ENCODE results near the gene DTHD1.
A peak's percentile ranks its signal among the peaks of the same experiment; 100 is the strongest.

Gene DTHD1

DNA sequence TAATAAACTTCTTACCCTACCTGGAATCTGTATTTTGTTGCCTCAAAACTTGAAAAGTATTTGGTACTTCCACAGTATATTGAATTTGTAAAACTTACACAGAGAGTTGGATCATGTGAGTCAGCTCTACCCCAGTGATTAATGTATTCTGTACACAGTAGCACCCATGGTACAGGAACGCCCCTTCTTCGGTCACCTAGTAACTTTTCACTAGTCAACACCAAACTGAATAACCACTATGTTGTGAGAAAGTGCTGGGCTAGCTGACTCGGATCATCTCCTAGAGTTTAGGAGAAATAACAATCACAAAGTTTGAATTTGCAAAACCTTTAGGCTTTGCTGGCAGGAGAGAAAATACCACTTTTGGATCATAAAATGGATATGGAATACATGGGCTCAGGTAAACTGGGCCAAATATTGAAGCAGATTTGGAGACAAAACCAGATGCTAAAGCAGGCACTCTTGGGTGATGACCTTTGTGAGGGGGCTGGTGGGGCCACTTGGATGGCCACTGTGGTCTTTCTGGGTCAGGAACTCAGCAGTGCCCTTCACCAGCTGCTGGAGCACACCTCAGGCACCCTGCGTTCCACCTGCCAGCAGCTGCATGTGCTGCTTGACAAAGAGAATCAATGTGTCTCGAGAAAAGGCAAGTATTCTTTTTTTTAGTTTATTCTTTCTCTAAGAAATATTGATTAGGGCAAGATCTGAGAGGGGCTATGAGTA is at the start of gene DTHD1:
TSS of gene DTHD1 (plus strand) at position 233 of the 723 bp plus-strand sequence. CDS start at position 376, 143 bp downstream.
- DNase-seq (ENCODE audit: low spot score), result peak; percentile 7

DNA sequence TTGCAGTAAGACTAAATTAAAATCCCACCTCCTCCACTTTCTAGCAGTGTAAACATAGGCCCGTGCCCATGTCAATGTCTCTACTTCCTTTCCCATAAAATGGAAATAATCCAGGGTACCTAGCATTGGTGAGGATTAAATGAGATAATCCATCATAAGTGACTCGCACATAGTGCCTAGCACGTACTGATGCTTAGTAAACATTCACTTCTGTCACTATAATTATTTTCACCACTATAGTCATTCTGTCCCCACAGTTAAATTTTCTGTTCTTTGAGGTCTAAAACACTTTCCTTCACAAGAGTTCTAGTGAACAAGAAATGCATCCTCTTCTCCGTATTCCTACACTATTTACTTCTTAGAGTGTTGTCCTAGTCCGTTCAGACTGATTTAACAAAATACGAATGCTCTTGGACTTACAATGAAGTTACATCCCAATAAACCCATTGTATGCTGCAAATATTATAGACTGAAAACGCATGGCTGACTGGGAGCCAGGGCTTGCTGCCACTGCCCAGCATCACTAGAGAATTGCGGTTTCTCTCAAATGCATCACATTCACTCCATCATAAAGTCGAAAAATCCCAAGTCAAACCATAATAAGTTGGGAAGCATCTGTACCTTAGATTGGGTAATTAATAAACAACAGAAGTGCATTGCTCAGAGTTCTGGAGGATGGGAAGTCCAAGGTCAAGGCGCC is 47.7 kb upstream of the DTHD1 start:
- DNase-seq (ENCODE audit: low spot score), result no peak

DNA sequence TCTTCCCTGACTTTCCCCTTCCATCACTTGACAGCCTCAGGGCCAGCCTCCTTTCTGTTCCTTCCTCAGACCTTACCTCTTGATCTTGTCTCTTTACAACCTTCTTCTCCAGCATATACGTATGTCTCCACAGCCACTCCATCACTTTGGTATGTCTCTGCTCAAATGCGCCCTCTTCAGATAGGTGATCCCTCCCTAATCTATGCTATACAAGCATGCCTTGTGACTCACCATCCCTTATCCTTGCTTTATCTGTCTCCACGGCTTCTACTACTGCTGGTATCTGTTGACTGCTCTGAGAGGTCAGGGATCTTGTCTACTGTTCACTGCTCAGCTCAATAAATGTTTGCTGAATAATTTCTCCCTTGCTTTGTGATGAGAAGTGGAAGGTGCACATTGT is 46.1 kb upstream of the DTHD1 start:
- DNase-seq (ENCODE audit: low spot score), result no peak

DNA sequence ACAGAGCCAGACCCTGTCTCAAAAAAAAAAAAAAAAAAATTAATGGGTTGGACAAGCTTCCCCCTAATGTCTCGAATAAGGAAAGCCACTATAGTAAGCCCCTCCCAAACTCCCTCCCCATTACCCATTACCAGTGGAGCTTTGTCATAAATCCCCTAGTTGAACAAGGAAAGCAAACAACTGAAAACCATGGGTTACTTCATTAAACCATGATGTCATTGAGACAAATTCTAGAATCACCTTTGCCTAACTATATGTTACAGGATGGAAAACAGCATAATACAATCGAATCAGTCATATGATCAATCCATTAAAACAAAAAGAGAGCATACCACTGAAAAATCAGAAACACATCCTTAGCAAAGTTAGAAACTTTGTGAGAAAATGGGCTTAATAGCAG is 45.3 kb upstream of the DTHD1 start:
- DNase-seq (ENCODE audit: low spot score), result no peak

- no peak for DNase-seq (ENCODE audit: low spot score)
Measured at GRCh38 chr4:36237366-36238313, 43.8 kb upstream of the DTHD1 start.

GRCh38 chr4:36241771-36242170 is 39.6 kb upstream of the DTHD1 start:
- DNase-seq (ENCODE audit: low spot score), result peak; percentile 56

DNA sequence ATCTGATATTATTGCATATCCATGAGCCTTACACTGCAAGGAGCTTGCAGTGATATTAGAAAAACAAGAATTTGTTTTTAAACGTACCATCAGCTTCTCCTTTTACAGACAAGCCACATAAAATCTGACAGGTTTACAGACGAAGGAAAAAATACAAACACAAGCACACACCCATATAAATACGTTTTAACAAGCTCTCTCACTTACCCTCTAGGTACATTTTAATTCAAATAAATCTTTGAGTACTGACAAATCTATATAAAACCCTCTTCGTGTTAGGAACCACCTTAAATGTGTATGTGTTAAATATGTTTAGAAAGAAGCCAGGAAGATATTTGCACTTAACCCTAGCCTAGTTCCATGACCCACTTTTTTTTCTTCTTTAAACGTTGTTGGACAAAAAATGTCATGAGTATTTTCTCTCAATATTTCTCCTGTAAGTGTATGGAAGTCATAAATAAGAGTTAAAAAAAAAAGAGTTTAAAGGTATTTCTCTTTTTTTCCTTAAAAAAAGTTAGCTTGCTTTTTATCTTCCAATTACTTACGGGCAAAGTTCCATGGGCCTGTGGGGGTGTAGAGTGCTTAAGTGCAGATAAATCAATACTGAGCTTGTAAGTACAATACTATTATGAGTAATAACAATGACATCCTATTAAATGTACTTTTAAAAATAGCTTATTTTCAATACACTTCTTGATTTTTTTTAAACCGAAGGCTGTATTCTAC is 38.6 kb upstream of the DTHD1 start:
- no peak for DNase-seq (ENCODE audit: low spot score)

DNA sequence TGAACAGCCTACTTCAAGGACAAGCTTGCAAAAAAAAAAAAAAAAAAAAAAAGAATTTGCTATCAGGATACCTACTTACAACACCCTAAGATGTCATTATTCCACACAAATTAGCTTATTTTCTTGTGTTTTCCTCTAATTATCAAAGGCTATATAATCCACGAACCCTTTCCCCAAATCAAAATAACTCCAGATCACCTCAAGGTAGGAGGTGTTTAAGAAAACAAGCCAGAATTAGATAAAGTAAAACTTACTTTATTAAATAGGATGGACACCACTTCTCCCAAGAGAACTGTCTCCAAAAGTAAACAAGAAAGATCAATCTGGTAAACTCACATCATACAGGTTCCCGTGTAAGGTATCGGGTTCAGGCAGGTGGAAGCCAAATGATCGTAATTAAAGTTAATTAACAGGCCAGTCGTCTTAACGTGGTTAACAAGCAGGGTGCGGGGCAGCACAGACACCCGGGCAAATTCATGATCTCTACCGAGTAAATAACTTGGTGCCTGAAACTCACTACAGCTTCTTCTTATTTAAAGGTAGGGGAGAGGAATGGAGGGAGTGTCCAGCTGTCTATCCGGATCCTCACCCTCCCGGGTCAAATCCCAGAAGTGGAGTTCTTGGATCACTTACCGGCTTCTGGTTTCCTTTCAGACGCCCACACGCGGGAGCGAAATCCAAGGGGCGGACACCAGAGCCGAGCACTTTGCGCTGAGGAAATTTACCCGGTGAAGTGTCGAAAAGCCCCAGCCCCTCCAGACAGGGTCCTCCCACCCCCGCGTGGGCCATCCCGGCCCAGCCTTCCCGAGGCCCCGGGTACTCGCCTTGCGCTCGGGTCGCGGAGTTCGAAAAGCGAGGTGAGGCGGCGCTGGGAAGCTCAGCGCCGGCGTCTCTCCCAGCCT is 37.8 kb upstream of the DTHD1 start:
- DNase-seq (ENCODE audit: low spot score), result peak; percentile 39

DNA sequence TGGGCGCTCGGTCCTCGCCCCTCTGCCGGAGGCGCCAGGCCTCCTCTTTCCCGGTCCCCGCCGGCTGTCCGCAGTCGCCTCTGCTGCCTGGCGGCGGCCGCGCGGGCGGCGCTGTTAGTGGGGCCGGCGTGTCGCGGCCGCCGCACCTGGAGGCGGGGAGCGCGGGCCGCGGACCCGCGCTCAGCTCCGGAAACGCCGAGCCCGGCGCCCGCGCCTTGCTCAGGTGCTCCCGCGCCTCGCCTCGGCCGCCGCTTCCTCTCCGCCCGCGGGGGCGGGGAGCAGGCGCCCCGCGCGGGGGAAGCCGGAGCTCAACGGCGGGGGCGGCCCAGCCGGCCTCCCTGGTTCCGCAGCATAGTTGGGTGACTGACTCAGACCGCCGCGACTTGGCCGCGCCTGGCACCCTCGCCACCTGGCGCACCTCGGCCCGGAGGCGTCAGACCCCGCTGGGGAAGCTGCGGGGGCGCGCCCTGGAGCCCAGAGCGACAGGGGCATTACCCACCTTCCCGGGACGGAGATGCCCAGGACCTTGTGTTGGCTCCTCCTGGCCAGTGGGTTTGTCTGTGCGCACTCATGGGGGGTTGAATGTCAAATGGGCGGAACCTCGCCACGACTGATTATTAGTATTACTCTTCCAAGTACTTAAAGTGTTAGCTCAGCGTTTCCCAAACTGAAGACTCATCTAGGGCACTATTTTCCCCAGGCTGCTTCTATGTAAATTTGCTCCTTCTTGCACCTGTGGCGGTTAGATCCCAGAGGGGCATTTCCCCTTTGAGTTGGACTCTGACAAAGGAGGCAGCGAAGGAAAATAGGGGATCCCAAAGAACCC is 36.9 kb upstream of the DTHD1 start, which contains the start of gene ARAP2:
TSS of gene ARAP2 (minus strand) at position 258 of the 826 bp plus-strand sequence. CDS start 15,028 bp downstream, outside the sequence.
- DNase-seq (ENCODE audit: low spot score), result peak; percentile 68

DNA sequence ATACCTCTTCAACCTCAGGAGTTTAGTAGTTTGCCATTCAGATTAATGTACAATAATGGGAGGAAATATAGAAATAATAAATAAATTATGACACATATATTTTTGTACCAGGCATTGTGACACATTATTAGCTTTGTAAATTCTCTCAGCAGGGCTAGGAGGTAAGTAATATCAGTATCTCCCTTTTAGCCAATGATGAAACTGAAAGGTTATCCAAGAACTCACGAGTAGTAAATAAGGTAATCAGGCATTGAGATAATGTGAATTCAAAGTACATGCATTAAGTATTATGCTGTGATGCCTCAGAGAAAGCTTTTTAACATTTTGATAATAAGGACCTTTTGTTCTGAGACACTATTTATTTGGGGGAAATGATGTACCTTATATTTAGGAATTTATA is 31.8 kb upstream of the DTHD1 start:
- DNase-seq (ENCODE audit: low spot score), result no peak

GRCh38 chr4:36251983-36252382 is 29.4 kb upstream of the DTHD1 start:
- no peak for DNase-seq (ENCODE audit: low spot score)

GRCh38 chr4:36254371-36254770 is 27.0 kb upstream of the DTHD1 start:
- DNase-seq (ENCODE audit: low spot score), result no peak

GRCh38 chr4:36255577-36255976 is 25.8 kb upstream of the DTHD1 start:
- DNase-seq (ENCODE audit: low spot score), result peak; percentile 85

- no peak for DNase-seq (ENCODE audit: low spot score)
Measured at GRCh38 chr4:36256398-36256891, 25.0 kb upstream of the DTHD1 start.

GRCh38 chr4:36260731-36261130 is 20.7 kb upstream of the DTHD1 start:
- no peak for DNase-seq (ENCODE audit: low spot score)

DNA sequence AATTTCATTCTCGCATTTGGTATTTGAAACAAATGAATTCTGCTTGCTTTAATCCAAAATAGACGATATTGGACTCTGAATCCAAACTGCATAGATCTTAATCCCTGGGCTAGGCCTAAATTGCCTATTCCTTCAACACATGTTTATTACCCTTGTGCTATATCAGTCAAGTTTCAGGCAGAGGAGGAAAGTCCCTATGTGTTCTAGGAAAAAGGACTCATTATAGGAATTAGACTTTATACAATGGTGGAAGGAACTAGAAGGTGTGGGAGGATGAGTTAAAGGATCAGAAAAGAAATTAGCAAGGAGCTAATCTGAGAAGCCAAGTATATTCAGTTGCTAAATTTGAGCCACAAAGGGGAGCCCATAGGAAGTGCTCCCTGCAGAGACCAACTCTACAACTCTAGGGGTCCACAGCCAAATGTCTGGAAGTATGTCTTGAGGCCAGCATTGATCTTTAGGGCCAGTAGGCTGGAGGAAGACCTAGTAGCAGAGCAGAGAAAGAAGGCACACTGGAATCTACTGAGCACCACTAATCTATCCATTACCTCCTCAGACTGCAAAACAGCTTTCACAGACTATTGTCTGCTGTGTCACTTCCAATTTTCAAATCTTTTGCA is 17.1 kb upstream of the DTHD1 start:
- DNase-seq (ENCODE audit: low spot score), result no peak

GRCh38 chr4:36267486-36268268 is 13.7 kb upstream of the DTHD1 start:
- DNase-seq (ENCODE audit: low spot score), result no peak

DNA sequence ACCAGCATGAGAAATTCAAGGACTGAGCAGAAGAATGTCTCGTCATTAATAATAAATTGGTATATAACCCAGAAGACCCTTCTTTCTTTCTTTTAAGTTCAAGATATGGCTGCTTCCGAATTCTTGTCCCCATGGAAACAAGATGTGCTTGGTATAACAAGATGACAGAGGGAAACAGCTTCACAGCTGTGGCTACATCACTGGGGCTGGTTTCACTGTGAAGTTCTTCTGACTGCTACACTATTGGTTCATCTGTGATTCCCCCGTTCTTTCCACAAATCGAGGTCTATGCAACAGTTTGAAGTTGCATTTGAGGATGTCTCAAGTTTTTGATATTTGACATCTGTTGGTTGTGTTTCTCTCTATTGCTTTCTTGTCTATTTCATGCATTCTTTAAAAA is 12.3 kb upstream of the DTHD1 start:
- peak; percentile 38 for DNase-seq (ENCODE audit: low spot score)
